T-helper 2 cell (primary cell): ENCODE results near the gene VEGFB.
"Not testable (repeated sequence)": the region's sequence is repeated elsewhere in the genome, so short reads cannot be mapped to it uniquely, and the experiment has no call there.

ENCODE experiments used
- DNase-seq, 5 experiments: peaks; one replicate each; pipeline versions ENCODE4 v3.0.0 to v3.0.0-alpha.2; 2012 to 2022

VEGFB gene

DNA sequence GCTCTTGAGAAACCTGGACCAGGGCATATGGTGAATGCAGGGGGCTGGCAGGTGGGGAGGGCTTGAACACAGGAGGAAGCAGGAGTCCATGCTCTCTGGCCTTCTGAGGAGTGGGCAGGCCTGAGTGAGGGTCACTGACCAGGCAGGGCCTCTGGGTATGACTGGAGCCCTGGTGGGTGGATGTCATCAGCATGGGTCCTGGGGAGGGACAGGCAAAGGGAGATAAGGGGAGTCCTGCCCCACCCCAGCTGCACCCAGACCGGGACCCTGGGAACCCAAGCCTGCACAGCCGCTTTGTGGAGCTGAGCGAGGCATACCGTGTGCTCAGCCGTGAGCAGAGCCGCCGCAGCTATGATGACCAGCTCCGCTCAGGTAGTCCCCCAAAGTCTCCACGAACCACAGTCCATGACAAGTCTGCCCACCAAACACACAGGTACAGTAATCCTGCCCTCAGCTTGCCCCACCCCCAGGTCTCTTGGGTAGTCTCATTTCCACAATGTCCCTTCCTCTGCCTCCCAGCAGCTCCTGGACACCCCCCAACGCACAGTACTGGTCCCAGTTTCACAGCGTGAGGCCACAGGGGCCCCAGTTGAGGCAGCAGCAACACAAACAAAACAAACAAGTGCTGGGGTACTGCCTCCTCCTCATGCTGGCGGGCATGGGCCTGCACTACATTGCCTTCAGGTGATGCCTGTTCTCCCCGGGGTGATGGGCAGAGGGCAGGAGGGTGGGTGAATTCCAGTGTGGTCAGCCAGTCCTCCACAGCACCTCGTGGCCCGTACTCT is 2.0 kb upstream of the VEGFB start:
- DNase-seq, result no peak

DNA sequence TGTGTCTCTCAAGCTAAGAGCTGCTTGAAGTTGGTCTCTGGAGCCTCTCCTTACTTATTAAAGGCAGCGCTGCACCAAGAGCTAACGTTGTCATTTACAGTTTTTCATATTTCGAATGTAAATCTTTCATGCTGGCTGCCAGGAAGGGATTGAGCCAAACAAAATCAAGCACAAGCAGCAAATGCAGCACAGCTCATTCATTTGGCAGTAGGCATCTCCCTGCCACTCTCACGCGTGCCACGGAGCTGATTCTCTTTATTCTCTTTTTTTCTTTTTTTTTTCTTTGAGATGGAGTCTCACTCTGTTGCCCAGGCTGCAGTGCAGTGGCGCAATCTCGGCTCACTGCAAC is 1.4 kb upstream of the VEGFB start:
- no peak for DNase-seq

DNA sequence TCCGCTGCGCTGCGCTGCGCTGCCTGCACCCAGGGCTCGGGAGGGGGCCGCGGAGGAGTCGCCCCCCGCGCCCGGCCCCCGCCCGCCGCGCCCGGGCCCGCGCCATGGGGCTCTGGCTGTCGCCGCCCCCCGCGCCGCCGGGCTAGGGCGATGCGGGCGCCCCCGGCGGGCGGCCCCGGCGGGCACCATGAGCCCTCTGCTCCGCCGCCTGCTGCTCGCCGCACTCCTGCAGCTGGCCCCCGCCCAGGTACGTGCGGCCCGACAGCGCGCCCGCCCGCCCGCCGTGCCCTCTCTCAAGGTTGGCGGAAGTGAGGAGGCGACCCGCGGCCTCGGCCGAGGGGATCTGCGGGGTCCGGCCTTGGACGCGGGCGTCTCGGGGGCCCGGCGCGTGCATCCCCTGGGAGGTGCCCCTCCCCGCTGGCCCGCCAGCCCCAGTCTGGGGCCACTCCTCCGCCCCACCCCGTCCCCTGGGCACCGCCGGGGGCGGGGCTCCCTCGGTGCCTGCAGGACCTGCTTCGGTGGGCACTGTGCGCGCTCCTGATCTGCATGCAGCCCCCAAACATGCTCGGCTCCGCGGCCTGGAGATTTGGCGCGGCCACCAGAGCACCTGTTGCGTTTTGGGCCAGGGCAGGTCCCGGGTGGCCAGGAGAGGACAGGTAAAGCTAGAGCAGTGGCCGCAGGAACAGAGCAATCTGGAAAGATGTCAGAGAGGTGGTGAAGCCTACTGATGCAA is 429 bp downstream of the VEGFB start:
- peak in 3 of 5 experiments; percentile 46 to 67 (median 59) for DNase-seq

DNA sequence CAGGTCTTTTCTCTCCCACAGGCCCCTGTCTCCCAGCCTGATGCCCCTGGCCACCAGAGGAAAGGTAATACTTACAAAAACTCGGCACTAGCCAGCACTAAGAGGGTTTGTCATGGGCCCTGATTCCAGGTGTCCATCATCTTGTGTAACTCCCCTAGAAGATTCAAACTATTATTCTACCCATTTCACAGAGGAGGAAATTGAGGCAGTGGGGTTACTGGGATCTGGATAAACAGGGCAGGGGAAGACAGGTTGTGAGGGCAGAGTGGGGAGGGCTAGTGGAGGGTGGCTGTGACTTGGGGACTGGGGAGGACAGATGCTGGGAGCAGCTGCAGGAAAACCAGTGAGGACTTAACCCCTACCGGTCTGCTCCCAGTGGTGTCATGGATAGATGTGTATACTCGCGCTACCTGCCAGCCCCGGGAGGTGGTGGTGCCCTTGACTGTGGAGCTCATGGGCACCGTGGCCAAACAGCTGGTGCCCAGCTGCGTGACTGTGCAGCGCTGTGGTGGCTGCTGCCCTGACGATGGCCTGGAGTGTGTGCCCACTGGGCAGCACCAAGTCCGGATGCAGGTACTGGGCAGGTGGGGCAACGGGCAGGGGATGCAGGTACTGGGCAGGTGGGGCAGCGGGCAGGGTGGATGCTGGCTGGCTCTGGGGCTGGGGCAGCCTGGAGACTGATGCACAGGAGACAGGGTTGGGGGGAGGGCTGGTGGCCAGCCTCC is 1.2 kb downstream of the VEGFB start:
- DNase-seq, result no peak

DNA sequence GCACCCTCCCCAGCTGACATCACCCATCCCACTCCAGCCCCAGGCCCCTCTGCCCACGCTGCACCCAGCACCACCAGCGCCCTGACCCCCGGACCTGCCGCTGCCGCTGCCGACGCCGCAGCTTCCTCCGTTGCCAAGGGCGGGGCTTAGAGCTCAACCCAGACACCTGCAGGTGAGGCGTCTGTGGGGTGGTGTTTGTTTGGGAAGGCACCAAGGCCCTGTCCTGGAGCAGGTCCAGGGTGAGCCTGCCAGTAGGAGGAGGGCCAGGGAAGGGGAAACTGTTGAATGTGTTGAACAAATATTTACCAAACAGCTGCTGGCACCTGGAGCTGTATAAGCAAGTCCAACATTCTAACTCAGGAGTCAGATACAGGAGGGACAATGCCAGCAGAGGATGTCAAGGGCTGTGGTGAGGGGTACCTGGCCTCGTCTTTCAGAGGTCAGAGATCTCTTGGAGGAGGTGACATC is 3.1 kb downstream of the VEGFB start:
- no peak for DNase-seq

DNA sequence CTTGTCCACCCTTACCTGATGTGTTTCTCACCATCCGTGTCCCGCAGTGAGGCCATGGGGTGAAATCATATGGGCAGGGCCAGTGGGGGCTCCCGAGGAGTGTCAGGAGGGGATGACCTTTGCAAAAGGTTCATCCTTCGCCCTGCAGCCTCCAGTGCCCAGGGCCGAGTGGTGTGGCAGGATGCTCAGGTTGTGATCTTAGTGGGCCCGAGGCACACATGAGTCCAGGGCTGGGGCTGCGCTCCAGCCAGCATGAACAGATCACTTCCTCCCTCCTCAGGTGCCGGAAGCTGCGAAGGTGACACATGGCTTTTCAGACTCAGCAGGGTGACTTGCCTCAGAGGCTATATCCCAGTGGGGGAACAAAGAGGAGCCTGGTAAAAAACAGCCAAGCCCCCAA is 3.7 kb downstream of the VEGFB start:
- DNase-seq, result no peak

DNA sequence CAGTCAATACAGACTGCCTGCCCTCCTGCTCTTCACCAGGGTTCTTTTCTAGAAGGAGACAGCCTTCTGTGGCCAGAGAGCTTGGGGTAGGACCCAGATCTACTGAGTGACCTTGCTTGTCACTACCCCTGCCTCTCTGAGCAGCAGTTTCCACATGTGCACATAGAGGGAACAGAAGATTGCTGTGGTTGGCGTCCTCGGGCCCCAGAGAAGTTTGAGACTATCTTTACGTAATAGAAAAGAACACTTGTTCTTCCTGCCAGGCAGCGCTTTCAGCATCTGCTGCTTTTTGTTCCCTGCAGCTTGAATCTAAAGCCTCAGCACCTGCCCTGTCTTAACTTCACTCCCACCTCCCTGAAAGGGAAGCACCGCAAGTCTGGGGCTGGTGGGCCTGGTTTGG is 4.6 kb downstream of the VEGFB start:
- no peak for DNase-seq

DNA sequence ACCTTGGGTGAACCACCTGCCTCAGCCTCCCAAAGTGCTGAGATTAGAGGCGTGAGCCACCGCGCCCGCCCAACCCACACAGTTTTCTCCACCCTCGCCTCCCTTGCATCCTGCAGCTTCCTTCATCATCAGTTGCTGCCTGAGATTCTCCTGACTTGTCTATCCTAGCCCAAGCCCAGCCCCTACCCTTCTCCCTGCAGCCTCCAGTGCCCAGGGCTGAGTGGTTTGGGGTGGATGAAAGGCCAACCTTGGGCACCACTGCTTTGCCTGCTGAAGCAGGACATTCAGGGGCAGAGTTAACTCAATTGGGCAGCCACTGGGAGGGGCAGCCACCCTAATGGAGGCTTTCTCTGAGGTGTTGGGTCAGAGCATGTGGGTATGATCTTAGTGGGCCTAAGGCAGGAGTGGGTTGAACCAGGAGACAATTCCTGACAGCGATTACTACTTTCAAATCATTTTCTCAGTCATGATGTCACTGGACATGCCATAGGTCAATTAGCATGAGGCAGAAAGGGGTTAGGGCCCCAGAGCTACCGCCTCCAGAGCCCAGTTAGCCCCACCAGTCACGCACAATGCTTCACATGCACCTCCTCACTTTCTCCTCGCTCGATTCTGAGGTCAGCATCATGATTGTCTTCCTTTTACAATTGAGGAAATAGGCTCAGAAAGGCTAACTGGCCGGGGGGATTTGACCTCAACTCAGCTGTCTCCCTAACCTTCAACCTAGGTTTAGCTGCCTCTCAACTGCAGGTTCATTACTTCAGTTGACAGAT is 5.5 kb downstream of the VEGFB start:
- DNase-seq, result no peak

DNA sequence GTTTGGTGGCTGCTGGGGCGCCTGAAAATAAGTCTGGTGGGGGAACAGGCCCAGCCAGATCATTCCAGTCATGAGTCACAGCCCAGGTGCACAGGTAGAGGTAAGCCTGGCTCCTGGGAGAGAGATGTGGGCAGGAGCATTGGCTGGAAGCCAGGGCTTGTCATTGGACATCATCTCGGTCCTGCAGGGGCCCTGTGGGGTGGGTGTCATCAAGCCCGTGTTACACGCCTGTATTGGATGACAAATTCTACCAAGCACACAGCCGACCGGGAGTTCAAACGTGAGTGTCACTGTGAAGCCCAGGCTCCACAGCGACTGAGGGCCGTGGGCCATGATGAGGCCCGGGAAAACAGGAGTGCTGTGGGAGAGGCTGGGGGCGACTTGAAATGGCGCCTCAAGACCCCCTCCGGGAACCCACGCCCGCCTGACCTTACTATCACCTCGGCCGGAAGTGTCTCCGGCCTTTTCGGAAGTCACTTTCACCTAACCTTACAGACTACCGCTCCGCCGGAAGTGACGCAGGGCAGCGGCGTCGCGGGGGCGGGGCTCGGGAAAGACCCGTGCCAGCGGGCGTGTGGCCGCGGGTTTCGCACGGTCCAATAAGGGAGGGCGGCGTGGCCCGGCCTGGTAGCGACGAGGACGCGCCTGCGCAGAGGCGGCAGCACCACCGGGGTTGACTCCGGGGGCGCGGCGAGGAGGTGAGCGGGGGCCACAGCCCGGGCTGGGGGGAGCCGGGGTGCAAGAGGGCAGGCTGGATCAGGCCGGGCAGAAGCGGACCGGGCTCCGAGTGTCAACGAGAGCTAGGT is 6.3 kb downstream of the VEGFB start, which contains the start of gene FKBP2:
Gene FKBP2, plus strand, starts transcription at position 661 of the 806 bp plus-strand sequence. CDS start 1,293 bp downstream, outside the sequence.
- DNase-seq, result peak; percentile 96 to 99 (median 98)

DNA sequence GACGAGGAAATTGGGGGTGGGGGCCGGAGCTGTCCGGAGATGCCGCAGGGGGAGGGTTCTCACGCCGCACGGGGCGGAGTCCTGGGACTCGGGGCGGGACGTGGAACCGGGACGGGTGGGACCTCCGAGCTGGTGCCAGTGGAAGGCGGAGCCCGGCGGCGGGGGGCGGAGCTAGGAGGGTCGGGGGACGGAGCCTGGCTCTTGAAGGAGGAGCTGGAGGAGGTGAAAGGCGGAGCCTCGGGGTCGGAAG is 6.8 kb downstream of the VEGFB start:
- peak in 3 of 5 experiments; percentile 99 to 100 (median 100) for DNase-seq

DNA sequence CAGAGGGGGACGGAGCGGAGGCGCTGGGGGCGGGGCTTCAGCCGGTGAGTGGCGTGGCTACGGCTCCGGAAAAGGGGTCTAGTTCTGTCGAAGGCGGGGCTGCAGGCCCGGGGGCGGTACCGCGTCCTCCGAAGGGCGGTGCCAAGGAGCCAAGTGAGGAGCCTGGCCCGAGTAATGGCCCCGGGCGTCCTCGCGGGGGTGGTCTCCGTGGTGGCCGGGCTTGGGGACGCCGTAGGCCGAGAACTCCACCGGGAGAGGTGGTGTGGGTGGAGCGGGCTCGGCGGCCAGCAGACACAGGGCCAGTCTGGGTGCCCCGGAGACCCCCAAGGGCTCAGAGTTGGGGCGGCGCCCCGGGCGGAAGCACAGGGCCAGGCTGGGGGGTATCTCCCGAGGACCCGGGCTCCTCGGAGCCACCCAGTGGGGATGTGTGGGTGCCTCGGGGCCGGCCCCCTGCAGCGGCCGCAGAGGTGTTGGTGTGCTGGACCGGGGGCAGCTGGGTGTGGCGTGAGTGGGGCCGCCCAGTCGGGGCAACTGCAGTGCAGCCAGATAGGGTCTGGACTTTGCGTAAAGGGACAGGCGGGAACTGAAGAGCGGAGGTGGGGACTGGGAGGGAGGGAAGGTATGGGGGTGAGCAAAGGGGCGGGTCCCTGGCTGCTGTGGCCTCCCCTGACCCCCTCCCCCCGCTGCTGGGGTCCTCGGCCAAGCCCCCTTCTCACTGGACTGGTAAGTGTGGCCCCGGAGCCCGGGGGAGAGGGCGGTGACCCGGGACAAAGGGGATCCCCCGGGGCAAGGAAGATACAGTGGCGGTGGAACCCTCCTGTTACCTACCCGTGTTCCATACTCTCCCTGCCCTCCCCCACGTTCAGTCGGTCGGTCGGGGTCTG is 7.3 kb downstream of the VEGFB start:
- peak in 2 of 5 experiments; percentile 98 to 100 for DNase-seq

DNA sequence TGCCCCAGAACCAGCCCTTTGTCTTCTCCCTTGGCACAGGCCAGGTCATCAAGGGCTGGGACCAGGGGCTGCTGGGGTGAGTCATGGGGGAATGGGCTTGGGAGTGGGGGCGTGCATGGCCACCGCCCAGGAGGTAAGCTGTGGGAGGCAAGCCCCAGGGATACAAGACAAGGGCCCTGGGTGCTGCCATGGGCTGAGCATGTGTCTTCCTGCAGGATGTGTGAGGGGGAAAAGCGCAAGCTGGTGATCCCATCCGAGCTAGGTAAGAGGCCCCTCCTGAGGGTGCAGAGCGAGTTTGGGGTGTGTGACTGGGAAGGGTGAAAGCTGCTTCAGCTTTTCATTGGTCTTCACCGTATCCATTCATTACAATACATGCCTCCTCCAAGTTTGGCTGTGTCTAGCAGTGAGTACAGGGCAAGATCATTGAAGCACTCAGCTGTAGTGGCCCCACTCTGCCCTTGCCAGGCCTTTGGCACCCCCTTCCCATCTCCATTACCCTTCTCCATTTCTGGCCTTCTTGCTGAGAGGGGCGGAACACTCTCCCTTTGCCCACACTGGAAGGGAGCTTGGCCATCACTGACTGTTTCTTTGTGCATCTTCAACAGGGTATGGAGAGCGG is 9.0 kb downstream of the VEGFB start:
- DNase-seq, result no peak

DNA sequence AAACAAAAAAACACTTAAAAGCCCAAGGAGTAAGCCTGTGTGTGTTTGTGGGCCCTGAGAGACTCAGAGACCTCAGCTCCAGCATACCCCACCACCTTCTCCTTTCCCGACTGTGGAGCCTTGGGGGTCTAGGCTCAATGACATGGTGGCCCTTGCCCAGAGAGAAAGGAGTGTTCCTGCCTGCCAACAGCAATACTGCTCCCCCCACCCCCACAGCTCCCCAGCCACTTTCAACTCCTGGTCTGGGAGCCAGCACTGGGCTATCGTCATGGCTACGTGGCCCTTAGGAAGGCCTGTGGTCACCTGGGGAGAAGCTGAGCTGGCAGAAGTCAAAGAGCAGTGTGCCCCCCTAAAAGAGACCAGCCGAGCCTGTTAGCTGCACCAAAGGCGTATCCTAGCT is 9.7 kb downstream of the VEGFB start:
- DNase-seq, result no peak

DNA sequence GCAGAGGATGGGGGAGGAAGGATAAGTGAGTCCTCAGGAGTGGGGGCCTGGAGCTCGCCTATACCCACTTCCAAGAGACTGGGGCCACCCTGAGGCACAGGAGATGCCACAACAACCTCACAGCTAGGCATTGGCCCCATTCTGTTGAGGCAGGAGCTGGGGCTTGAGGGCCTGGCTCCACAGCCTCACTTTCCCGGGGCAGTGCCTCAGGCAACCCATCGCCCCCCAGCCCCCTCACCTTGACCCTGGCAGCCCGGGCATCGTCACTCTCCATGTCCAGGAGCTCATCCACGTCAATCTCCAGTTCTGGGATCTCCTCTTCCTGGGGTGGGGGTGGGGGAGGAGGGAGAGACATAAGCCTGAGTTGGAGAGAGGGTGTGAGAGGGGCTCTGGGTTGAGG is 10.6 kb downstream of the VEGFB start:
- DNase-seq, result no peak

DNA sequence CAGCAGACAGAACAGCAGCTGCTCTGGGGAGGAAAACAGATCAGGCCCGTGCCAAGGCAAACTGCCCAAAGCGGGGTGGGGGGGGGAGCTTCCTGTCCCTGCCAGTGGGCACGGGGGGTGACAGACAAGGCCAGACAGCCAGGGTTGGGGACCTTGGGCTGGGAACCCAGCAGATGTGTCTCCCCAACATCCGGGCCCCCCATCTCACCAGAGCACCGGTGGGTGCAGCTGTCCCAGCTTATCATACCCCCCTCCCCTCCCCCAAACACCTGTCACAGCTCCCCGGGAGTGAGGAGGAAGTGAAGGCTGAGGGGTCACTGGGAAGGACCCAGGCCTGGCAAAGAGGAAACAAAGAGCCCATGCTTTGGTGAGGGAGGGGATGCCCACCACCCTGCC is 11.0 kb downstream of the VEGFB start:
- DNase-seq, result peak in 2 of 5 experiments; percentile 53 to 74

DNA sequence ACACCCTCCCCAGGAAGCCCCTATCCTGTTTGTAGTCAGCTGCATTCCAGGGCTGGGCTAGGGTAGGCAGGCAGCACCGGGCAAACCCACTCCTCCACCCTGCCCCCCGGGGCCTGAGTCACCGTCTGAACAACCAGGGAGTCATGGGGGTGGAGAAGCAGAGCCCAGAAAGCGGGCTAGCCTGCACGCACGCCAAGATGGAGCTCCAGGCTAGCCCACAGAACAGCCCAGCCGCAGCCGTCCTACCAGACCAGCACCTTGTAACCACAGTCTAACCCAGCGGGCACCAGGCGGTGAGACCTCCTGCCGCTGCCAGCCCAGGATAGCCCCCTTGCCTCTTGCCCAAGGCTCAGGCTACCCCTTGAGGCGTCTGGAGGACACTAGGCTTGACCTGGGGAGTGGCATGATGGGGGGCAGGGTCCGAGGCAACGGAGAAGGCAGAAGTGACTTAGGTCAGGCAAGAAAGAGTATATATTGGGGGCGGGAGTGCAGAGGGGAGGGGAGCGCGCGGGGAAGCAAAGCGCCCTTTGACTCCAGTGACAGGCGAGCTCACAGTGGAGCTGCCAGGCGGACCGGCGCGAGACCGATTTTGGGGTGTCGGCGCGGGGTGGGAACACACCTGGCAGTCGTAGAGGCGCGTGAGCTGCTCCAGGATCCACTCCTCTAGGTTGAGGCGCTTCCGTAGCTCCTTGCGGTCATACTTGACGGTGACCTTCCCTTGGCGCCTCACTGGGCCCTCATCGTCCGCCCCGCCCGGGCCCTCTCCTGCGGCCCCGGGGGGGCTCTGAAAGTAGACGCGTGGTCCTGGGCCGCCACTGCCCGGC is 11.6 kb downstream of the VEGFB start:
- DNase-seq, result peak in 4 of 5 experiments; percentile 36 to 78 (median 60)

DNA sequence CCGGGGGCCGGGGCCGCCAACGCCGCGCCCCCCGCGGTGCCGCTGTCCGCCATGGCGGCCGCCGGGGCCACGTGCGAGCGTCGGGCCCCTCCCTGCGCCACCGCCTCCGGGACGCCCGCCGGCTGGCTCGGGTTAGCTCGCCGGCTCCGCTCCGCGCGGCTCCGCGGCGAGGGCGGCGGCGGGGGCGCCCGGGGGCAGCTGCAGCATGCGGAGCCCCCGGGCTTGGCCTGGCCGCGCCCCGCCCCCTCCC is 12.2 kb downstream of the VEGFB start:
- not testable (repeated sequence) for DNase-seq

DNA sequence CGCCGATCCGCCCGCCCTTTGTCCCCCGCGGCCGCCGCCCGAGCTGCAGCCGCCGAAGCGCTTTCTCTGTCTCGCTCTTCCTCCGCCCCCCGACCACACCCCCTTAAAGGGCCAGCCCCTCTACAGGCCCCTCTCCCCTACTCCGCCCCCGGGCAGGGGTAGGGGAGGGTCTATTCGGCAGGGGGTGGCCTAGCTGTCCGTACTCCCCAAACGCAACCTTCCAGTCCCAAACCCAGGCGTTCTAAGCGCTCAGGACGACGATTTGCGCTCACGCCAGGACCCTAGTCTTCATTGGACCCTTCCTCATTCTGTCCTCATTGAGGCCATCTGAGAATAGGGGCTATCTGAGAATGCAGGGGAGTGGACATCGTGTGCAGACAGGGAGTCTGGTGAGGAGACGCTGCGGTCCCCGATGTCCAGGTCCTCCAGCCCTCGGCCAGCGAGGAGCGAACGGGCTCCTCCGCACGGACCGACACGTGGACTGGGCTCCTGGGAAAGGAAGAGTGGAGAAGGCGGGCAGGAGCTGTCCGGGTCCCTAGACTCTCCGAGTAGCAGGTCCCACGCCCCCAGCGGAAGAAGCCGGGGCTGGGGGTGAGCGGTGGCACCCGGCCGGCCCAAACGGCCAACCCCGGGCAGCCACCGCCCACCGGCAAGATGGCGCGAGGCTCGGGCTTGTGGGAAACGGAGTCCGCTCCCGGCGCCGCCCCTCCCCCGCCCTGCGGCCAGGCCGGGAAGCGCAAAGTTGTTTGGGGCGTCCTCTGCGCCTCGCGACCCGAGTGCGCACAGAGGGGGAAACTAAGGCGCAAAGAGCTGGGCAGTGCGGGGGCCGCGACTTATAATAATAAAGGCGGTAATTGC is 12.7 kb downstream of the VEGFB start, which contains the start of gene PPP1R14B:
Gene PPP1R14B, minus strand, starts transcription at position 73 of the 858 bp plus-strand sequence. CDS start 270 bp downstream, outside the sequence.
- DNase-seq, result peak; percentile 60 to 85 (median 75)
